ENCODE measurements around the gene FAF1. TPM values are rescaled to one million over a fixed set of nuclear protein-coding genes. Genes with fewer than 3 reads are reported as not detected.

FAF1 gene
- total RNA-seq, 1 experiment from 2014 or later: 14.7 TPM

GRCh38 chr1:50968158-50968820 is 8.2 kb upstream of the FAF1 start:
- CTCF ChIA-PET: interaction anchor here (0.7 kb wide), 1 partner anchor 38 kb away, joined by 4 read pairs; no protein-coding TSS in a partner anchor
- Histone ChIP-seq H3K4me3 (ENCODE audit: low read length) (peak overlapping the region; percentile 93), H3K9ac (ENCODE audit: low read length) (peak overlapping the region; percentile 93), H4K20me1 (ENCODE audit: low read length) (no peaks in the 10 kb centered on the region; the same call in 1 of the 2 replicates), H2AFZ (ENCODE audit: low read length) (peak overlapping the region; percentile 87), H3K27ac (ENCODE audit: low read length) (peak overlapping the region; percentile 84), H3K79me2 (ENCODE audit: low read length) (peaks cover 65% of the 10 kb centered on the region), H3K4me1 (ENCODE audit: insufficient read depth, low read length) (peaks cover 14% of the 10 kb centered on the region), H3K36me3 (ENCODE audit: low read depth, low read length) (no peaks in the 10 kb centered on the region), H3K27me3 (ENCODE audit: low read length) (no peaks in the 10 kb centered on the region), H3K9me3 (ENCODE audit: low read length) (no peaks in the 10 kb centered on the region), H3F3A (ENCODE audit: low read length, unreplicated experiment) (no peaks in the 10 kb centered on the region), H3K4me2 (ENCODE audit: low read length) (peak overlapping the region; percentile 95), H3K9me2 (replicated peaks; ENCODE audit: low read length) (no peaks in the 10 kb centered on the region)
- POLR2A ChIA-PET (ENCODE audit: unreplicated experiment): interaction anchor here (0.6 to 2.3 kb wide), 4 partner anchors 10 to 246 kb away, joined by 4 to 9 read pairs (median 6); no protein-coding TSS in a partner anchor
- BruUV-seq (replicated peaks): no TSS peak
- TF ChIP-seq EZH2phosphoT487 (IDR thresholded peaks at IDR 0.05; ENCODE audit: borderline replicate concordance, low read length) (no peak), CTCF (conservative IDR thresholded peaks at IDR 0.05; ENCODE audit: low read depth, low read length) (peak; percentile 33; the same call in 1 of the 2 replicates), EZH2 (IDR thresholded peaks at IDR 0.05; ENCODE audit: low read length, unreplicated experiment) (no peak)
- DNase-seq: peak; percentile 93
- intact Hi-C loops (cut with micrococcal nuclease): loop anchor here (10.0 kb wide), 1 partner anchor 93 kb away; no protein-coding TSS in a partner anchor
- peak; percentile 68 for ATAC-seq

GRCh38 chr1:50967416-50968157 is 7.5 kb upstream of the FAF1 start:
- H3K4me3 ChIP-seq (ENCODE audit: low read length): peak overlapping the region; percentile 93
- TF ChIP-seq EZH2 (IDR thresholded peaks at IDR 0.05; ENCODE audit: low read length, unreplicated experiment) (no peak), EZH2phosphoT487 (IDR thresholded peaks at IDR 0.05; ENCODE audit: borderline replicate concordance, low read length) (no peak), CTCF (conservative IDR thresholded peaks at IDR 0.05; ENCODE audit: low read depth, low read length) (no peak)
- H3K9me3 ChIP-seq (ENCODE audit: low read length): no peaks in the 10 kb centered on the region
- CTCF ChIA-PET: interaction anchor here (0.7 kb wide), 1 partner anchor 37 kb away, joined by 4 read pairs; no protein-coding TSS in a partner anchor
- no peaks in the 10 kb centered on the region; the same call in 1 of the 2 replicates for H4K20me1 ChIP-seq (ENCODE audit: low read length)
- H3K9me2 ChIP-seq (replicated peaks; ENCODE audit: low read length): no peaks in the 10 kb centered on the region
- H3F3A ChIP-seq (ENCODE audit: low read length, unreplicated experiment): no peaks in the 10 kb centered on the region
- peak overlapping the region; percentile 93 for H3K9ac ChIP-seq (ENCODE audit: low read length)
- ATAC-seq (no peak; the same call in 1 of the 2 replicates), DNase-seq (peak; percentile 50)
- no peaks in the 10 kb centered on the region for H3K27me3 ChIP-seq (ENCODE audit: low read length)
- peak overlapping the region; percentile 87 for H2AFZ ChIP-seq (ENCODE audit: low read length)
- peaks cover 58% of the 10 kb centered on the region for H3K79me2 ChIP-seq (ENCODE audit: low read length)
- peak overlapping the region; percentile 84 for H3K27ac ChIP-seq (ENCODE audit: low read length)
- POLR2A ChIA-PET (ENCODE audit: unreplicated experiment): interaction anchor here (0.6 kb wide), 2 partner anchors 221 to 247 kb away, joined by 5 to 8 read pairs; no protein-coding TSS in a partner anchor
- peaks cover 8% of the 10 kb centered on the region for H3K4me1 ChIP-seq (ENCODE audit: insufficient read depth, low read length)
- no peaks in the 10 kb centered on the region for H3K36me3 ChIP-seq (ENCODE audit: low read depth, low read length)
- TSS peak; percentile 31 for BruUV-seq (replicated peaks)
- H3K4me2 ChIP-seq (ENCODE audit: low read length): peak overlapping the region; percentile 95
- intact Hi-C loops (cut with micrococcal nuclease): loop anchor here (10.0 kb wide), 1 partner anchor 93 kb away; no protein-coding TSS in a partner anchor

Measured in PC-3 (cell line).